DMS 273 (cell line): ENCODE measurements around the gene CORT.
A peak's percentile ranks its signal among the peaks of the same experiment; 100 is the strongest.
"Not testable (repeated sequence)": the region's sequence is repeated elsewhere in the genome, so short reads cannot be mapped to it uniquely, and the experiment has no call there.

Experiments used
- DNase-seq: peaks from one replicate; lab custom pipeline; 2025; ENCODE audit not compliant: unreplicated experiment; lab: John Stamatoyannopoulos, UW

The CORT gene

DNA sequence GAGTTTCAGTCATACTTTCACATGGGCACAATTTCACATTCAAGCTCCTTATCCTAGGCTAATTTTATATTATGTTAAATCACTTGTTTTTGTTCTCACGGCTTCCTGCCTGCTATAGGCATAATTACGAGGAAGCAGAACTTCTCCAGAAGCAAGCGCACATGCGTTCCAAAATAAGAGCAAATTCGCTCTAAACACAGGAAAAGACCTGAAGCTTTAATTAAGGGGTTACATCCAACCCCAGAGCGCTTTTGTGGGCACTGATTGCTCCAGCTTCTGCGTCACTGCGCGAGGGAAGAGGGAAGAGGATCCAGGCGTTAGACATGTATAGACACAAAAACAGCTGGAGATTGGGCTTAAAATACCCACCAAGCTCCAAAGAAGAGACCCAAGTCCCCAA is at the start of gene CORT:
Gene CORT (plus strand): TSS at position 281 of the 400 bp plus-strand sequence. CDS start 193 bp downstream, outside the sequence.
- no peak for DNase-seq

GRCh38 chr1:10401281-10401680 is 48.5 kb upstream of the CORT start:
- no peak for DNase-seq

DNA sequence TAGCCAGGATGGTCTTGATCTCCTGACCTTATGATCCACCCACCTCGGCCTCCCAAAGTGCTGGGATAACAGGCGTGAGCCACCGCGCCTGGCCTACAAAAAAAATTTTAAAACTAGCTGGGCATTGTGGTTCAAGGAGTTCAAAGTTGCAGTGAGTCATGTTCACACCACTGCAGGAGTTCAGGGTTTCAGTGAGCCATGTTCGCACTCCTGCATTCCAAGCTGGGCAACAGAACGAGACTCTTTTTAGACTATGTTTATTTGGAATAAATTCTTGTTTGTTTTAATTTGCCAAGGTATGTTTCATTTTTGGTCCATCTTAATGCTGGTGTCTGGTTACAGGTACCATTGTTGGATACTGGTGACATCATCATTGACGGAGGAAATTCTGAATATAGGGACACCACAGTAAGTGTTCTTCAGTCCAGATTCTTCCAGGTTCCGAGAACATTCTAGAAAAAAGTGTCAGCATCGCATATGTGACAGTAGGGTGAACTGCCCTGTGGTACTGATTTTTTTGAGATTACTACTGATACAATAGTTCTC is 47.0 kb upstream of the CORT start:
- DNase-seq, result no peak

DNA sequence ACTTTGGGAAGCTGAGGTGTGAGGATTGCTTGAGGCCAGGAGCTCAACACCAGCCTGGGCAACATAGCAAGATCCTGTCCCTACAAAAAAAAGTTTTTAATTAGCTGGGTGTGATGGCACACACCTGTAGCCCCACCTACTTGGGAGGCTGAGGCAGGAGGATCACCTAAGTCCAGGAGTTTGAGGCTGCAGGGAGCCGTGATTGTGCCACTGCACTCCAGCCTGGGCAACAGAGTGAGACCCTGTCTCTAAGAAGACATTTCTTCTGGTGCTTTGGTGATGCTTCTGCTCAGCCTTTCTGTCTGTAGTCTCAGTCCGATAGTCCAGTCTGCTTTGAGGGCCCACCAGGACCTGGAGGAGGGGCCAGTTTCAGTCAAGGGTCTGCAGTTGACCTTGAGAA is 42.6 kb upstream of the CORT start:
- no peak for DNase-seq

DNA sequence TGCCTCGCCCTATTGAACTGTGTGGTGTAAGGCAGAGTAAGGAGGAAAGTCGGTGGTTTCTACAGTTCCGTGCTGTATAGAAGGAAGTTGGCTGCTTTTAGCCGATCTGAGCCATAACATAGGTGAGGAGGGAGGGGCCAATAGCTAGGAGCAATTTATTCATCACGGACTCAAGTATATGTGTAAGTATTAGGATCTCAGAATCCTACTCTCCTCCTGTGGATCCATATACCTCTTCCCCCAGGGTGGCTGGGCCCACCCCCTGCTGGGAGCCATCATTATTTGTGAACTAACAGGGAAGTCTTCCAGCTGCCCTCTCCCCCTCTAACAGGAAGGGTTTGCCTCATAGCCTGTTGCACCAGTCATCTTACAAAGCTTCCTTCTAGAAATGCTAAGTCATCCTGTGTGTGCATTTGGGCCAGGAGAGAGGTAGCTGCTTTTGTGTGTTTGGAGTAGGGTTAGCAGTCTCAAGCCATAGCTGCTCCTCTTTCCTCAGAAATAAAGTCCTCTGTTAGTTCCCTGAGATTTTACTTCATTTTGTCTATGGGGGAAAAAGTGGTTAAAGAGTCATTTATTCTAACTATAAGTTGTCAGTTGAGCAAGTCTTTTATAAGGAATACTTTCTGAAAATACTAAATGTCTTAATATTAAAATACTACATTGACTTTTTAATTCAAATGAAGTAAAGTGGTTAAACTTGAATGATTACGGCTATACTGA is 34.5 kb upstream of the CORT start:
- no peak for DNase-seq

GRCh38 chr1:10415967-10416366 is 33.9 kb upstream of the CORT start:
- not testable (repeated sequence) for DNase-seq

DNA sequence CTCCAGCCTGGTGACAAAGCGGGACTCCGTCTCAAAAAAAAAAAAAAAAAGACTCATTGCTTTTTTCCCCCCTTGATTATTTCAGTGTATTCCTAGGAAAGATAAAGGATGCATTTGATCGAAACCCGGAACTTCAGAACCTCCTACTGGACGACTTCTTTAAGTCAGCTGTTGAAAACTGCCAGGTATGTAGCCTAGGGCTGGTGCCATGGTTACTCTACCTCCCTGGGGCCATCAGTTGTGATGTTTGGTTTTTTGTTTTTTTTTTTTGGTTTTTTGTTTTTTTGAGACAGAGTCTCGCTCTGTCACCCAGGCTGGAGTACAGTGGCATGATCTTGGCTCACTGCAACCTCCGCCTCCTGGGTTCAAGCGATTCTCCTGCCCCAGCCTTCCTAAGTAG is 31.1 kb upstream of the CORT start:
- DNase-seq, result not testable (repeated sequence)

- DNase-seq, result no peak
Observed at GRCh38 chr1:10419351-10419750, 30.5 kb upstream of the CORT start.

DNA sequence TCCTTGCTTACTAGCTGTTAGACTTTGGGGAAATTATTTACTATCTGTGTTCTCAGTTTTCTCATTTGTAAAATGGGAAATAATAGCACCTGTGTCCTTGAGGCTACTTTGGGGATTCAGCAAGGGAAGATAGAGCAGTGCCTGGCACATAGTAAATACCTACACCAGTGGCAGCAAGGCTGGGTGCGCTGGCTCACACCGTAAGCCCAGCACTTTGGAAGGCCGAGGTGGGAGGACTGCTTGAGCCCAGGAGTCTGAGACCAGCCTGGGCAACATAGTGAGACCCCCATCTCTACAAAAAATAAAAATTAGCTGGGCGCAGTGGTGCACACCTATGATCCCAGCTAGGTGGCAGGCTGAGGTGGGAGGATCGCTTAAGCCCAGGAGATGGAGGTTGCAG is 28.2 kb upstream of the CORT start:
- no peak for DNase-seq

GRCh38 chr1:10424034-10424433 is 25.8 kb upstream of the CORT start:
- peak; percentile 41 for DNase-seq

GRCh38 chr1:10424651-10425050 is 25.2 kb upstream of the CORT start:
- DNase-seq, result no peak

- DNase-seq, result not testable (repeated sequence)
Observed at GRCh38 chr1:10425826-10426534, 23.9 kb upstream of the CORT start.

GRCh38 chr1:10426535-10426848 is 23.3 kb upstream of the CORT start:
- not testable (repeated sequence) for DNase-seq

DNA sequence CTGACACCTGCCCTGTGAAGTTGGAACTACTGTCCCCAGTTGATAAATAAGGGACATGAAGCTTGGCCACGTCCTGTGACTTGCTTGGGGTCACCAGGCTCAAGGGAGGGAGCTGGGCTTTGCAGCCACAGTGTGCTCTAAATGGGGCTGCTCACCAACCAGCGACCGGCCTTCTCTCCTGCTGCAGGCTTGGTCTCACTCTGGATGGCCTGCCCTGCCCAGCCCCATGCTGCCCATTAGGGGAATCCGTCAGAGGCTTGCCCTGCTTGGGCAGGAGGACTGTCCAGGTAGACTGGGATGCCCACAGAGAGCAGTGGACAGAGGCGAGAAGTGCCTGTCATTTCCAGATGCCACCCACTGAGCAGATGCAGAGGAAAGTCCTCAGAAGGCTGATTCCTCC is 20.8 kb upstream of the CORT start:
- no peak for DNase-seq

GRCh38 chr1:10429868-10430215 is 20.0 kb upstream of the CORT start:
- no peak for DNase-seq

DNA sequence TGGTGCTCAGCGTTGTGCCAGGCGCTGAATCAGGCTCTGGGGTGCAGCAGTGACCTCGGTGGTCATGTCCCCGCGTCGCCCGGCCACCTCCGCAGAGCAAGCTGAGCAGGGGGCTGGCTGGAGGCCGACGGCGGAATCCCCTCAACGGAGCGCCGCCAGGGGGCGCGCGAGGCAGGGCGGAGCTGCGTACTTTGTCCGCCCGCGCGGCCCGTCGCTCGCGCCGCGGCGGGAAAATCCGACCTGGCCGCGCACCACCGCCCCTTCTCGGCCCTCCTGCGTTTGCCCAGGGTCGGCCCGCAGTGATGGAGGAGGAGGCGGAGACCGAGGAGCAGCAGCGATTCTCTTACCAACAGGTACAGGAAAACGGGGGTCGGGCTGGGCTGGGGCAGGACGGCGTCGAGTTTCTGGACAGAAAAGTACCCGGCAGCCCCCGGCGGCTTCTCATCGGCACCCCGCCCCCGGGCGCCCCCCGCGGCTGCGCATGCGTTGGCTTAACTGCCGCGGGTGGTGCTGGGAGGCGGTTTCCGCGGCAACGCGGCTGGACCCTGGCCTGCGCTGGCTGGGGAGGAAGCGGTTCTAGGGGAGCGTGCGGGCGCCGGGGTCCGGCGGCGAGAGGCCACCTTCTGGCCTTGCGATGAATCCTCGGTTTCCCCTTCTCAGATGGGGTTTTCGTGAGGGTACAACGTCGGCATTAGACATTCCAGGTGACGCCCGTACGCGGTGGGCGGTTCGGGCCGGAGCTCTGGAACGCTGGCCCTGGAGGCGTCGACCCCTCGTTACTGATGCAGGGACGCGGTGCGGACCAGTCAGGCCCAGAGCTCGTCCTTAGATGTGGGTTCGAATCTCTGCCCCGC is 19.4 kb upstream of the CORT start, which contains the start of gene CENPS:
Gene CENPS (plus strand): TSS at position 218 of the 854 bp plus-strand sequence. CDS start 85 bp downstream, at position 303.
- peak; percentile 97 for DNase-seq

- DNase-seq, result peak; percentile 73
Observed at GRCh38 chr1:10431070-10431730, 18.6 kb upstream of the CORT start.

DNA sequence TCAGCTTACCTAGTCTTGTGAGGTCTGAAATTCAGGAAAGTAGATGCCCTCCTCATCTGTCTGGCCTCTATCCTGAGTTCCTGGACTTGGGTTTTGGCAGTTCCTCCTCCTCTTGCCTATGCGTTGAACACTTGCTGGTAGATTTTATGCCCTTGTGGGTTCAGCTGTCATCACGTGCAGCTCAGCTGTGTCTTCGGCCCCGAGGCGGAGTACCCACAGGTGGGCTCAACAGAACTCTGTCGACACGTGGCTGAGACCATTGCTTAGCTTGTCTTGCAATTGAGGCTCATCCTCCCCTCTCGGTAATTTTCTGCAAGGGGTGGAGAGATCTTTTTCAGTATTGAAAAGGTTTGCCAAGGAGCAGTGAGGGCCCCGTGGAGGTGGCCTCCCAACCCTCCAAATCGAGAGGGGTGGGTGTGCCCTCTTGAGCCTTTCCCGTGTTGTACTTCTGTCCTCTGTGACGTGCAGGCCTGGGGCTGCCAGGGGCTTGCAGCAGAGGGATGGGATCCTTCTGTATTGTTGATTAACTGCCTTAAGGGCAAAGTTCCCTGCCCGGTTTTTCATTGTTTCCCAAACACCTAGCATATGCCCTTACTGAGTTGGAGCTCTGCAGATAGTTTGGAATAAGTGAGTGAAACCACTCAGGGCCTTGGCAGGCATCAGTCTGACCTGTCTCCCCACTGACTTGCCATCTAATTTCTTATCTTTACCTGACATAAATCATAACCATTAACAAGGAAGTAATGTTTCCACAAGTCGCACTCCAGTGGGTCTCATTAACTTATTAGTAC is 16.7 kb upstream of the CORT start:
- DNase-seq, result no peak

GRCh38 chr1:10433790-10434189 is 16.0 kb upstream of the CORT start:
- no peak for DNase-seq

DNA sequence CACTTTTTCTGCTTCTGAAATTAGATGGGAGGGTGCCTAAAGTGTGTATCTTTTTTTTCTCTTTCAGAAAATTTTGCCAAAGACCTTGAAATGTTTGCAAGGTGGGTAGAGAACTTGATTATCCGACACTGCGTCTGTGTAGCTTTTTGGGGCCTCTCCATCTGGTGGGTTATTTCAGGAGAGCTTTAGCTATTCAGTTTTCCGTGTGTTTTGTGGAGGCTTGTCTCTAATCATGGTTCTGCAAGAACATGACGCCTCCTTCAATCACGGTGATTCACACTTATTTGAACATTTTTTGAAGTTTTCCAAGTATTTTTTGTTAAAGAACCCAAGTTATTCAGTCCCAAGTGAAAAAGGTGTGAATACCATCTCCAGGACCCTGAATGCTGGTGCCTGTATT is 15.2 kb upstream of the CORT start:
- DNase-seq, result no peak
